GM19468 (cell line): ENCODE data around the gene SAMD8.
"Not testable (repeated sequence)": the region's sequence is repeated elsewhere in the genome, so short reads cannot be mapped to it uniquely, and the experiment has no call there.

Experiments
- ATAC-seq: cut with Tn5 transposase; IDR thresholded peaks from one replicate; pipeline ENCODE4 v1.9.1; 2021; ENCODE audit warnings: mild to moderate bottlenecking, moderate library complexity, moderate number of reproducible peaks; ENCODE audit not compliant: unreplicated experiment; ENCODE audit errors: extremely low read depth

Gene SAMD8

DNA sequence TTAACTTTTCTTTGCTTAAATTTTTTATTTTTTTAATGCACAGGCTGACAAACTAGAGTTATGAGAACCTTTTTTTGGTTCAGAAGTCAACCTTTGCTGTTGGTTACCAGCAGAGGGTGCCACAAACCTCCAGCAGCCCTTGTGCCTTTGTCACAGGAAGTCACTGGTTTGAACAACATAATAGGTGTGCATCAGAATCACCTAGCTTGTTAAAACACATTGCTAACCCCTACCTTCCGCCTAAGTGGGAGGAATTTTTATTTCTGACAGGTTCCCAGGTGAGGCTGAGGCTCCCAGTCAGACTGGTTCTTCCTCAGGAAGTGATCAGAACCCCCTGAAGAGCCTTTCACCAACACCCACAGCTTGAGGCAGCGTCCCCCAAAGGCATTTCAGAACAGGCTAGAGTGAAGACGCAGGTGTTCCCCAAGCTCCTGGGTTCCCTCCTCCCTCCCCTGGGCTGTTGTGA is 76.5 kb downstream of the SAMD8 start:
- ATAC-seq = no peak

DNA sequence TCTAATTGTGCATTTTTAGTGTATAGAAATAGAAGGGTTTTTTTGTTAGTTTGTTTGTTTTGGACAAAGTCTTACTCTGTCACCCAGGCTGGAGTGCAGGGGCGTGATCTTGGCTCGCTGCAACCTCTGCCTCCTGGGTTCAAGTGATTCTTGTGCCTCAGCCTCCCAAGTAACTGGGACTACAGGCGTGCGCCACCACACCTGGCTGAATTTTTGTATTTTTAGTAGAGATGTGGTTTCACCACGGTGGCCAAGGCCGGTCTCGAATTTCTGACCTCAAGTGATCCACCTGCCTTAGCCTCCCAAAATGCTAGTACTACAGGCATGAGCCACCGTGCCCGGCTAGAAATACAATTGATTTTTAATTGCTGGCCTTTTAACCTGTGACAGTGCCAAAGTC is 77.1 kb downstream of the SAMD8 start:
- not testable (repeated sequence) for ATAC-seq

DNA sequence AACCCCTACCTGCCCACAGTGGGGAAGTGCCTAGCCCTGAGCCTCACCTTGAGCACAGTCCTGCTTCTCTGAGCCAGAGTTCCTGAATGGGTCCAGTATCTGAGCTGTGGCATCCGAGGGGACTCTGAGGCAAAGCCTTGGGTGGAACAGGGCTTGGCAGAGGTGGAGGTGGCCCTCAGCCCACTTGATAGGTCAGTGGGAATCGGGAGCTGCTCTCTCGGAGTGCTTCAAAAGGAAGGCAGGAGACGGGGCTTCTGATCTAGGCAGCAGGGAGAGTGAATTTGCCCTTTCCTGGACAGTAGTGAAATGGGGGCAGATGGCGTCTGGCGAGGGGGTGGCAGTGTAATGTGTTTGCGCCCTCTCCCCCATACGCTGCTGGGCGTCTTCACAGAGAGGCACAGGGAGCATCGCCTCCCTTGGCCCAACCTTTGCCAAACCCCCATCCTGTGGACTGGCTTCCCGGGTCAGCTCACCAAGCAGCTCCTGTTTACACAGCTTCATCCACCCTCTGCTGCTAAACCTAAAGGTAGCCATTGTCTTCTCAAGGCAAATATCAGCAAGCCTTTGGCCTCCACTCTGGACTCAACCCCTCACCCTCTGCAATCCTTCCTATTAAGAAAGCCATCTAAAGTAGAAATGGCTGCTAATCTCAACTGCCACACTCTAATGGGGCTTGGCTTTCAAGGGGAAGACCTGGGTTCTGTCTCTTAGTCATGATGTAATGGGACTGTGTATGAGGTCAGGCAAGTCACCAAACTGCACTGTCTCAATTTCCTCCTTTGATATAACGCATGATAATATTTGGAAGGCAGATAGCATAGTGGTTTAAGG is 78.0 kb downstream of the SAMD8 start:
- ATAC-seq = no peak

DNA sequence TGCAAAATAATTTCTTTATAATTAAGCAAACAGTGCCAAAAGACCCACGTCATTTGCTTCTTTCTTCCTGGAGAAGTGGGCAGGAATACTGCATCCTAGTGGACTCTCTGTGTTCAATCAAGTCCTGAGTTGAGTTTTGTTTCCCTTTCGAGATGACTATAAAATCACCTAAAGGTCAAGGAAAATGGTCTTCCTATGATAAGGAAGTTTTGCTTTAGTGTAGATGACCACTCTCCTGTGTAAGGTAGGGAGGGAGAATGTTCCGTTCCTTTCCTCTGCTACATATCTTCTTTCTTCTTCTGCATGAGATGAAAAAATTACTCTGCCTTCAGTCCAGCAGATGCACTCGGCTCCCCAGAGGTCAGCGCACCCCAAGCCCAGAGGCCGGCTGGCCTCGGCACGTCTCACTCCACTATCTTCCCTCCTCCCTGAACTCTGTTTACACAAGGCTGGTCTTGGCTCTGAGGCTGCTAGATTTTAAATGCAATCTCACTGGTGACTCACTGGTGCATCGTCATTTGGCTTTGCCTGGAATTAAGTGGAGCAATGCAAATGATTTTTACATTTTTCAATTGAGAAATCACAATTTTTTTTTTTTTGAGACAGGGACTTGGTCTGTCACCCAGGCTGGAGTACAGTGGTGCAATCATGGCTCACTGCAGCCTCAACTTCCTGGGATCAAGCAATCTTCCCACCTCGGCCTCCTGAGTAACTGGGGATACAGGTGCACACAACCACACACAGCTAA is 80.5 kb downstream of the SAMD8 start:
- ATAC-seq = no peak

DNA sequence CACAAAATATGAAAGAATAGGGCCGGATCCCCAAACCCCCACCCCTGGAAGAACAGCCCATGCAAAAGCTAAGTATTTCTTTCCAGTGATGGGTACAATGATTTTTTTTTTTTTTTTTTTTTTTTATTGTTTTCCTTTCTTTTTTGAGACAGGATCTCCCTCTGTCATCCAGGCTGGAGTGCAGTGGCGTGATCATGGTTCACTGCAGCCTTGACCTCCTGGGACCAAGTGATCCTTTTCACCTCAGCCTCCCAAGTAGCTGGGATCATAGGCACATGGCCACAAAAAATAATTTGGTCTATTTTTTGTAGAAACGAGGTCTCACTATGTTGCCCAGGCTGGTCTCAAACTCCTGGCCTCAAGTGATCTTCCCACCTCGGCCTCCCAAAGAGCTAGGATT is 83.2 kb downstream of the SAMD8 start:
- ATAC-seq = not testable (repeated sequence)

DNA sequence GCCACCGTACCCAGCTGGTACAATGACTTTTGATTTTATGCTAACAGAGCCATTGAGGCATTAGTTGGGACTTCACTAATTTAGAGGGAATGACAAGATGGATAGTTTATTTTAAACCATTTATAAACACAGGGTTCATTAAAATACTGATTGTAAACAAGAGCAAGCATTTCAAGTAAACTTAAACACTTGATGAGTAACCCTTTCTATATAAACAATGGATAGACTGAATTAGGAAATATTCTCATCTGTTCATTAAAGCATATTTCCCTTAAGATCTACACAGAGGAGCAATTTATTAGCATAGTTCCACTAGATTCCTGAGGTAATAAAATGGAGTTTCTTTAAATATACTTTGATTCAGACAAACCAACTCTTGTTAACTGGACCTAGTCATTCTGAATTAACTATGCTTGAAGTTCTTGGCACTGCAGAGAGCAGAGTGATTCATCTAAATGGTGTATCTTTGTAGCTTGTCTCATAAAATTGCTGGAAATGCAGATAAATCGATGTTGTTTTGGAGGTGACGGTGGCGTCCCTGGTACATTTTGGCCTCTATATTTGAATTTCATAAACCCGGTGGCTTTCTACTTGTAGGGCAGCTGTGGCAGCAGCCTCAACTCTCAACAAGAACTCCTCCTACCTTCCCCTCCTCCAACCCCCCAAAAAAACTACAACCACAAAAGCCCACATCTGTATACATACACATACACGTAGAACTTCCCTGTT is 83.7 kb downstream of the SAMD8 start:
- no peak for ATAC-seq

DNA sequence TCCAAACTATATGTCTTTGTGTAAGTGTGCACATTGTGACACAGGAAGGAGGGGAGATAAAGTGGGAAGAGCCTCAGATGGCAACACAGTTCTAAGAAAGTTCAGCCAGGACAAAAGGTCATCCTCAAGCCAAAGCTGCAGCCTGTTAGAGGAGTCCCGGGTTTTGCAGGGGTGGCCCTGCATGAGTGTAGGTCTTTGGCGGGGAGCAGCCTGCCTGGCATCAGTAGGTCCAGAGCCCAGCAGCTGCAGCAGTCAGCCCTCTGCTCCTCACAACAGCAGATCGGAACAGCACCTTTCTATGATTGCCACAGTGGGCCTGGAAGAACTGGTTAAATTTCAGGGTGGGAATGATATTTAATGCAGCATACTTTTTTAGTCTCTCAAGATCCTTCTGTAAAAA is 85.6 kb downstream of the SAMD8 start:
- ATAC-seq = no peak

DNA sequence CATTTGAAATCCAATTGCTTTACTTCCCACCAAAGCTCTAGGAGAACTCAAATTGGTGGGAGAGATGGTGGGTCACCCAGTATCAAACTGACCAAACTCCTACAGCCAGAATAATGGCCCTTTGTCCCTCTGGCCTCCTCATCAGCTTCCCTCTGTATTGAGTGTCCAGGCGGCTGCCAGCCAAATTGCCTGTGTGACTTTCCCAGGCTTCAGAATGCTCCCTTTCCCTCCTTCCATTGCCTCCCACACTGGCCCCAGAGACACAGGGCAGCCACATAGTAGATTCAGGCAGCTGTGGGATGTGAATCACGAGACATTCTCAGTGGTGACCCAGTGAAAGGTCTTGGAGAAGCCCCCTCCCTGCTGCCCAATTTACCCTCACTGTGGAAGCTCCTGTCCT is 86.5 kb downstream of the SAMD8 start:
- ATAC-seq = no peak

DNA sequence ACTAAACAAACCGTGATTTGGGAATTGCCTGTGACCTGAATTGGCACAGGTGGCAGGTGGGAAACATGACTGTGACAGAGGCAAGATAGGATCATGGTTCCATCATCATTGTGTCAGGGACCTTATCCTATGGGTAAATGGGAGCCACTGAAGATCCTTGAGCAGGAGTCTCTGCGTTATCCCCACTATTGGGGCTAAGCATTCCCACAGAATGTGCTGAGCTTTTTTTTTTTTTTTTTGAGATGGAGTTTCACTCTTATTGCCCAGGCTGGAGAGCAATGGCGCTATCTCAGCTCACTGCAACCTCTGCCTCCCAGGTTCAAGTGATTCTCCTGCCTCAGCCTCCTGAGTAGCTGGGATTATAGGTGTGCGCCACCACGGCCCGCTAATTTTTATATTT is 88.5 kb downstream of the SAMD8 start:
- not testable (repeated sequence) for ATAC-seq

DNA sequence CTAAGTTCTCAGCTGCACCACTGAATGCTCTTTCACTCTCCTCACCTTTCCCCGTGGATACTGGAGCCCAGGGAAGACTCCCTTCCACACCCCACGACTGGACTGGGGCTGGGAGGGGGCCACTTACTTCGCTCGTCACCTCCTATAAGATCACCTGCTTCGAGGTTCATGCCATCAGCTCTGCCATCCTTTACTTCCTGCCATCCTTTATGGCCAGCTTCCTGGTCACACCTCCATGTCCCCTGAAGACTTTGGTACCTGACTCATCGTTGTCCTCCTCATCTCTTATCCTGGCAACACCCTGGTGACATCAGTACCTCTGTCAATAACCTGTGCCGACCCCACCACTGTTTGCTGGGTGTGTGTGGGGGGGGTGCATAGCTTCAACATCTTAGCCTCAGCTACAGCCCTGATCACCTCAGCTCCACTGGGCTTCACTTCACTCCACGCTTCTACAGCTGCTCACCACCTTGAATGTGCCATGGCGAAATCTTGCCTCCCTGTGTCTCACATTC is 90.4 kb downstream of the SAMD8 start:
- ATAC-seq = no peak

DNA sequence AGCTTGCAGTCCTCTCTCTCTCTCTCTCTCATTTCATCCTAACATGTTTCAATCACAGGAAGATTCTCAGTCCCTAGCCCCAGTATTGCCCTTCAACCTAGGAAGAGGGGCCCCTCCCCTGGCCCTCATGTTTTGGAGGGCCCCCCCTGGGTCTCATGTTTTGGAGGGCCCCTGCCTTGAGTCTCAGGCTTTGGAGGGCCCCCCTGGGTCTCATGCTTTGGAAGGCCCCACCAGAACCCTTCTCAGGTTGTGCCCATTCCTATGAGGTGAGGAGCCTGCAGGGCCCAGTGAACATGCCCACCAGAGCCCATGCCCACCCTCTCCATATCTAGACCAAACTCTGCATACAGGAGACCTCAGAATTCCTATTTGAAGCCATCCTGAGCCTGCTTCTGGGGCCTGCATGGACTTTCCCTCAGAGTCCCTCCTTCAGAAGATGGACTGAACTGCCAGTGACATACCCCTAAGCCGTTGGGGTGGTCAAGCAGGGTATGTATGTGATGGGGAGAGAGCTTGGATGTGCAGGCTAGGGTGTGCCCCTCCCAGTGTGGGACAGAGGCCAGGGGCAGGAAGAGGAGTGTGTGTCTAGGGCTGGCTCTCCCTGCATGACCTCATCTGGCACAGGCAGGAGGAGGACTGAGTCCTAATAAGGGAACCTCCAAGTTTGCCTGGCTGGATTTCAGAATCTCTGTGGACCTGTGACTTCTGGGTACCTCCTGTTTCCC is 91.0 kb downstream of the SAMD8 start:
- no peak for ATAC-seq

DNA sequence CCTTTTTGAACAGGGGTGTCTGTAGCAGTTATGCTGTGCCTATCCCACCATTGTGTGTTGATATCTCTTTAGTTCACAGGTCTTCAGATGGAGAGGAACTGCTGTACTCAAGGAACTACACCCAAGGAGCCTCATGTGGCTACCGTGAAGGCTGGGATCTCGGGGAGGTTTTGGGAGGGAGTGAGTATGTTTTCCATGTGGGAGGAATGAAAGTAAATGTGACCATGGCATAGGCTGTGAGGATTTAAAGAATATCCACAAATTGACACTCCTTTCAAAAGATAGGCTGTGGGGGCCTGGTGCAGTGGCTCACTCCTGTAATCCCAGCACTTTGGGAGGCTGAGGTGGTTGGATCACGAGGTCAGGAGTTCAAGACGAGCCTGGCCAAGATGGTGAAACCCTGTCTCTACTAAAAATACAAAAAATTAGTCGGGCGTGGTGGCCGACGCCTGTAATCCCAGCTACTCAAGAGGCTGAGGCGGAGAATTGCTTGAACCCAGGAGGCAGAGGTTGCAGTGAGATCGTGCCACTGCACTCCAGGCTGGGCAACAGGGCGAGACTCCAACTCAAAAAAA is 91.7 kb downstream of the SAMD8 start:
- not testable (repeated sequence) for ATAC-seq

DNA sequence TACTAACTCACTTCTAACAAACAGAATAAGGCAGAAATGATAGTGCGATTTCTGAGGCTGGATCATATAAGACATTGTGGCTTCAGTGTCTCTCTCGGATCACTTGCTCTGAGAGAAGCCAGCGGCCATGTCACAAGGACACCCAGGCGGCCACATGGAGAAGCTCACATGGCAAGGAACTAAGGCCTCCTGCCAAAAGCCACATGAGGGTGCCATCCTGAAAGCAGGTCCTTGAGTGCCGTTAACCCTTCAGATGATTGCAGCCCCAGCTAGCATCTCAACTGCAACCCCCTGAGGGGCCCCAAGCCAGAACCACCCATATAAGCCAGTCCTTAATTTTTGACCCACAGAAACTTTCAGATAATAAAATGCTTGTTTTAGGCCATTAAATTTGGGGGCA is 92.3 kb downstream of the SAMD8 start:
- no peak for ATAC-seq

DNA sequence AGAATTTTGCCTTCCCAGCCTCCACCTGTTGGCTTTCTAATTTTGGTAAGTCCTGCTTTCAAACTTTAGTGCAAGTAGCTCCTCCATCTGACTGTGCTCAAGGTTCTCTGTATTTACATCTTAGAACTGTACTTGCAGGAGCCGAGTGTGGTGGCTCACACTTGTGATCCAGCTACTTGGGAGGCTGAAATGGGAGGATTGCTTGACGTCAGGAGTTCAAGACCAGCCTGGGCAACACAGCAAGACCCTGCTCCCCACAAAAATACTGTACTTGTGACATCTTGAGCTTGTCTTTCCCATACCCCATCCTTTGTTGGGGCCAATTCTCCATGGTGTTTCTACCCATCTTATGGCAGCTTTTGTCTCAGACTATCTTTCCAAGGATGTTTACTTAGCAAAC is 94.5 kb downstream of the SAMD8 start:
- ATAC-seq = no peak

DNA sequence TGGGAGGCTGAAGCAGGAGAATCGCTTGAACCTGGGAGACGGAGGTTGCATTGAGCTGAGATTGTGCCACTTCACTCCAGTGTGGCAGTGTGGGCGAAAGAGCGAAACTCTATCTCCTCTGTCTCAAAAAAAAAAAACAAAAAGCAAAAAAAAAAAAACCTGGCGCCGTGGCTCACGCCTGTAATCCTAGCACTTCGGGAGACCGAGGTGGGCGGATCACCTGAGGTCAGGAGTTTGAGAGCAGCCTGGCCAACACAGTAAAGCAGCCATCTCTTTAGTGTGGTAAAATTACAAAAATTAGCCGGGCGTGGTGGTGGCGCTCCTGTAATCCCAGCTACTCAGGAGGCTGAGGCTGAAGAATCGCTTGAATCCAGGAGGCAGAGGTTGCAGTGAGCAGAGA is 95.2 kb downstream of the SAMD8 start:
- ATAC-seq = not testable (repeated sequence)

DNA sequence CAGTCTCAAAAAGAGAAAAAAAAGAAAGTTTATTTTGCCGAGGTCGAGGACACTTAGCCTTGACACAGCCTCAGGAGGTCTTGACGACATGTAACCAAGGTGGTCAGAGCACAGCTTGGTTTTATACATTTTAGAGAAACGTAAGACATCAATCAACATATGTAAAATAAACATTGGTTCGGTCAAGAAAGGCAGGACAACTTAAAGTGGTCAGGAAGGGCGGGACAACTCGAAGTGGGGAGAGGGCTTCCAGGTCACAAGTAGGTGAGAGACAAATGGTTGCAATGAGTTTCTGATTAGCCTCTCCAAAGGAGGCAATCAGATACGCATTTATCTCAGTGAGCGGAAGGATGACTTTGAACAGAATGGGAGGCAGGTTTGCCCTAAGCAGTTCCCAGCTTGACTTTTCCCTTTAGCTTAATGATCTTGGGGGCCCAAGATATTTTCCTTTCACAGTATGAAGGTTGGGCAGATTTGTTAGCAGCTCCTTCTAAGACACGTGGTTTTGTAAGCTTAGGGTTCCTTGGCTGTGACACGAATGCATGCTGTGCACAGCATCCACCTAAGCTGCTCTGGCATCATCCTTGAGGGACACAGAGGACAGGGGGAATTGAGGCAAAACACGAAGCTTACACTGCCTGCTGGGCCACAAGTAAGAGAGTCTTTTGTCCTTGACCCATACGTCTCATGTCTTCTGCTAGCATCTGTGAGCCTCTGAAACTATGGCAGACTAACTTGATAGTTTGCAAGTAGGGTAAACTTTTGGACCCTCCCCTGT is 95.8 kb downstream of the SAMD8 start:
- no peak for ATAC-seq

DNA sequence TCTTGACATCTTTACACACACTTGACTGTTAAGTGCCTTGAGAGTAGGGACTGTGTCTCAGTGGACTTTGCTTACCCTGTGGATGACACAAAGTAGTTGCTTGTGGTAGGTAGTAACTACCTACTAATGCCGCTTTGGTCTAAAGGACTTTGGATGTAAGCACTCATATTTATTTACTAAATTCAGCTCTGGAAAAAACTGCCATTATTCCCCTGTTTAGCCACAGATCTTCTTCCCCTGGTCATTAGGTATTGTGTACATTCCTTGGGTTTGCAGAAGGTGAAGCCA is 96.3 kb downstream of the SAMD8 start:
- no peak for ATAC-seq

DNA sequence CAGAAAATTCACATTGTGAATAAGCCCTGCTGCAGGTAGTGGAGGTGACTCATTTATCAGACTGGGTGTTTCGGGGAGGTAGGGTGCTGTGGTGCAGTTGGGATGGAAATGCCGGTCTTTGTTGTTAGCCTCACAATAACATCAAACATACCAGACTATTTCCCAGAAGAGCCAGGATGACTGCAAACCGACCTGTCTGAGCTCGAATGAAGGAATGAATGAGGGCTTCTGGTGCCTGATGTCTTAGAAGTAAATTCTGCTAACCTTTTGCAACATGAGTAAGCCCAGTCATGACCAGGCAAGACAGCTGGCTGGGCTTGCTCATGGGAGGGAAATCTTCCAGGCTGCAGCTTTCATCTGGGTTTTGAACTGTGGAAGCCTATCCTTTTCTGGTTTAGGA is 96.7 kb downstream of the SAMD8 start:
- ATAC-seq = no peak
